ENCODE results near the gene CEP85.

CEP85 gene

DNA sequence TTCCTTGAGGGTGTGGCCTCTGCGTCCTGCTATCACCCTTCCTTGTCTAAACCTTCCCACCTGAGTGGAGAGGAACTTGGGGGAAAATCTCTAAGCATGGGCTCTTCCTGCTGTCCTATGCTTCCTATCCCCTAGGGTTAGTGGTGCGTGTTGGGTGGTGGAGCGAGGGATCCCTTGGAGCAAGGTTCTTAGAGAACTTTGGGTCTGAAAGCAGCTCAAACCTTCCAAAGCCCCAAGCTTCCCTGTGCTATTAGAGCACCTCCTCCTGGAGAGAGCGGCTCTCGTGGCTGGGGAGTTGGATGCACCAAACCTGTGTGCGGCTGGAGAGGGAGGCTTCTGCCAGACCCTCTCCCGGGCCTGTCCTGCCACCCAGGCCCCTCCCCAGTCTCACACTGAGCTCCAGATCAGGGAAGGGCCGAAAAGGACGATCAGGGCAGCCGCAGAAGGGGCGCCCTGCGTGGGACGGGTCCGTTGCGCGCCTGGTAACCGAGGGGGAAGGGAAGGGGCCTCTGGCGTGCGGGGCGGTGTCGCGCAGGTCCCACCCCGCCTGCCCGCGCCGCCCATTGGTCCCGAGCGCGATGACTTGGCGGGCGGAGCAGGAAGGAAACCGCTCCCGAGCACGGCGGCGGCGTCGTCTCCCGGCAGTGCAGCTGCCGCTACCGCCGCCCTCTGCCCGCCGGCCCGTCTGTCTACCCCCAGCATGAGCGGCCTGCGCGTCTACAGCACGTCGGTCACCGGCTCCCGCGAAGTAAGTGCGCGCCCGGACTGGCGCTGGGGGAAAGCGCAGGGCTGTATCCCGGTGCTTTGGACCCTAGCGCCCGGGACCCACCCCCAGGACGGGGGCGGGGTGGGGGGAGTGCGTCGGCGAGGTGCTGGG lies 45.7 kb downstream of the CEP85 start, which contains the start of gene SH3BGRL3:
Gene SH3BGRL3 (plus strand): TSS at position 631 of the 877 bp plus-strand sequence. CDS start 70 bp downstream, at position 701.
- DNase-seq, result peak; percentile 82

GRCh38 chr1:26280333-26281042 lies 46.5 kb downstream of the CEP85 start:
- peak; percentile 19 for DNase-seq

DNA sequence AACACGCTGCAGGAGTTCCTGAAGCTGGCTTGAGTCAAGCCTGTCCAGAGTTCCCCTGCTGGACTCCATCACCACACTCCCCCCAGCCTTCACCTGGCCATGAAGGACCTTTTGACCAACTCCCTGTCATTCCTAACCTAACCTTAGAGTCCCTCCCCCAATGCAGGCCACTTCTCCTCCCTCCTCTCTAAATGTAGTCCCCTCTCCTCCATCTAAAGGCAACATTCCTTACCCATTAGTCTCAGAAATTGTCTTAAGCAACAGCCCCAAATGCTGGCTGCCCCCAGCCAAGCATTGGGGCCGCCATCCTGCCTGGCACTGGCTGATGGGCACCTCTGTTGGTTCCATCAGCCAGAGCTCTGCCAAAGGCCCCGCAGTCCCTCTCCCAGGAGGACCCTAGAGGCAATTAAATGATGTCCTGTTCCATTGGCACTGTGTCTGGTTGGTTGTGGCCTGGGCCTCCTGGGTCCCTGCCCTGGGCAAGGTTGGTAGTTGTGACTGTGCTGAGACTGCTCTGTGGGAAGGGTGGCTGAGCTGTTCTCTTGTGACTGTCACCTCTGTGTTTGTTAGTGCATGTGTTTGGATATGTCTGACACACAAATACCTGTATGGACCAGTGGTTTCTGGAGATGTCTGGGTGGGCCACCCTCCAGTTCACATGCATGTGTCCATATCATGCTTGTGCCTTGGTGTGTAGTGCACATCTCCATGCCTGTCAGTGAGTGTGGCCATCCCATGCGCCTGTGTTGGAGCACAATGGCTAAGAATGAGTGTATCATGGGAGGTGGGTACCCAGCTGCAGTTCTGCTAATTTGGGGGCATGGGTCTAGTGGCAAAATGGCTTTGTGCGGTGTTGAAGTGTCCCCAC lies 47.3 kb downstream of the CEP85 start:
- DNase-seq, result no peak

DNA sequence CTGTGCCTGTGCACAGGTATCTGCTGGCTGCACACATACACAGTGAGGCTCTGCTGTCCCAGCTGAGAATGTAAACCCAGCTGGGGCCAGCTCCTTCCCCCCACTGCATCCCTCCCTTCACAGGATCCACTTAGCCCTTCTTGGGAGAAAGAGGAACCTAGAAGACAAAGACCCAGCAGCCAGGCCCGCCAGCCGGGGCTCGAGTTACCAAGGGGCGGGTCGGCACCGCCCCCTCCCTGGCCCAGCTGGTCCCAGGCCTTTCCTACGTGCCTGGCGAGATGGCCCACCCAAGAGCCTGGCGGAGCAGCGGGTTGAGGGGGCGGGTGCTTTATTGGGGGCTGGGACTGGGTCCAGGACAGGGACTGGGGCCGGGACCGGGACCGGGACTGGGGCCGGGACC lies 48.0 kb downstream of the CEP85 start:
- no peak for DNase-seq

DNA sequence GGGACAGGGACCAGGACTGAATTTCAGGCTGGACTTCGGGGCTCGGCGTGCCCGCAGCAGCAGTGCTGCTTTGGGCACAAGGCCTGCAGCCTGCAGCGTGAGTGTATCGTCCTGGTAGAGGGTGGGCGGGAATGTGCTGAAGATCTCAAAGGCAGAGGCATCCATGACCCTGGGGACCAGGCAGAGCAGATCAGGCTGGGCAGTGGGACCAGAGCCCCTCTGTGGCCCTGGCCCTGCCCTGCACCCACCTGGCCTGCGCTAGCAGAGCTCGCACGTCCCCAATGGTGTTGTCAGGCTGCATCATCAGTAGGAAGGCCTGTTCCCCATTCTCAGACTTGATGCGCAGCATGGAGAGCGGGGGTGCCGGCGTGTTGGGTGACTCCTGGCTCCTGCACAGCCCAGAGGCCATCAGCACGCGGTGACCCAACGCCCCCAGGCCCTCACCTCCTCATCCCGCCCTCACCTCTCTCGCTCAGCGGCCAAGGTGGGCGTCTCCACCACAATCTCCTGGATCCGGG lies 48.5 kb downstream of the CEP85 start:
- no peak for DNase-seq

GRCh38 chr1:26283279-26283853 lies 49.4 kb downstream of the CEP85 start:
- DNase-seq, result no peak

DNA sequence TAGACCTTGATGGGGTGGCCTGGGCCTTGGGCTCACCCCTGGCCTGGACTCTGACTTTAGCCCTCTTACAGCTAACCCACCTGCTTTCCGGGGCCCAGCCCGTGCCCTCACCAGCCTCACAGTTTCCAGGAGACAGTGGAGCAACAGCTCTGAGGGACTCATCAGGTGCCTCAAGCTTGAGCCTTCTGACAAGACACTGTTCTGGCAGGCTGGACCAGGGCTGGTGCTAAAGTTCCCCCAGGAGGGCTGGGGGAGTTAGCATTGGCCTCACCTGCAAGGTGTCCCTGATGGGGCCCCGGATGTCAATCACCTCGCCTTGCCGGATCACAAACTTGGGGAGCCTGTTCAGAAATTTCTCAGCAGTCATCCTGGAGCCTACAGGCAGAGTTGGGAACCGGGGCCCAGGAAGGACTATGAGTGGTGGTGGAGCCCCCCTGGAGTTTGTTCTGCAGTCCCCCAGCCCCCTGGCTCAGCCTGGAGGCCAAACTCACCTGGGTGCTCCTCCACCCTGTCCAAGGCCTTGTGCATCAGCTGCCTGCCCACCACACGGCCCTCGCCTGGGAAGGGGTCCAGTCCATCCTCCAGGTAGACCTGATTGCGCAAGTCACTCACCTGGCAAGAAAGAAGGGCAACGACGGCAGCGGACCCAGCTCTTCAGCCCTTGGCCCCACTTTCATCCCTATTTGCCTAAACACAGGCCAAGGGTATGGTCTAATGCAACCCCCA lies 50.0 kb downstream of the CEP85 start:
- DNase-seq, result no peak

DNA sequence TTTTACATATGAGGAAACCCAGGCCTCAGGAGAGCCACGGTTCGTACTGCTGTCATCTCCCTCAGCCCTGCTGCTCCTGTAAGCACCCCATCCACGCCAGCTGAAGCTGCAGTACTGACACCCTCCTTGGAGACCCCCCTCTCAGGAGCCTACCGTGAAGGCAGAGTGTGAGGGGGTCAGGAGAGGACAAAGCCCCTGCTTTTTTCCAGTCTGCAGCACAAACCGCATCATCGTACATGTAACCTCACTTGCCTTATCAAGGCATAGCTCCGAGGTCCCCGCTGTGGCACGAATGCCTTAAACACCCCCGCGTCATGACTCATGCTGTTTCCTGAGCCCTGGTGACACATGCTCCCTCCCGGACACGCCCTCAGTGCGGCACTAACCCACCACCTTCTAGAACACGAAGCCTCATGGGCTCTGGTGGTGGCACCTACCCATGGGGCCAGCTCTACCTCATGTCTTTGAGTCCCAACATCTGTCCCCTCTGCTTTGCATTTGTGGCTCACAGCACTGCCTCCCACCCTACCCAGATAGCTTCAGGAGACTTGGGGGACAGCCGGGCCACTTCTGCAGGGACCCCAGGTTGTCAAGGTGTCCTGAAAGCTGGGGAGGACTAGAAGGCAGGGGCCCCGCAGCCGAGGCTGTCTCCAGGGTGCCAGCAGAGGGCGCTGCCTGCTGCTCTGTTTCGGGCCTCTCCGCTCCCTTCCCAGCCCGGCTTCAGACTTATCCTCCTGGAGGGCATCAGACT lies 50.8 kb downstream of the CEP85 start:
- peak; percentile 98 for DNase-seq

DNA sequence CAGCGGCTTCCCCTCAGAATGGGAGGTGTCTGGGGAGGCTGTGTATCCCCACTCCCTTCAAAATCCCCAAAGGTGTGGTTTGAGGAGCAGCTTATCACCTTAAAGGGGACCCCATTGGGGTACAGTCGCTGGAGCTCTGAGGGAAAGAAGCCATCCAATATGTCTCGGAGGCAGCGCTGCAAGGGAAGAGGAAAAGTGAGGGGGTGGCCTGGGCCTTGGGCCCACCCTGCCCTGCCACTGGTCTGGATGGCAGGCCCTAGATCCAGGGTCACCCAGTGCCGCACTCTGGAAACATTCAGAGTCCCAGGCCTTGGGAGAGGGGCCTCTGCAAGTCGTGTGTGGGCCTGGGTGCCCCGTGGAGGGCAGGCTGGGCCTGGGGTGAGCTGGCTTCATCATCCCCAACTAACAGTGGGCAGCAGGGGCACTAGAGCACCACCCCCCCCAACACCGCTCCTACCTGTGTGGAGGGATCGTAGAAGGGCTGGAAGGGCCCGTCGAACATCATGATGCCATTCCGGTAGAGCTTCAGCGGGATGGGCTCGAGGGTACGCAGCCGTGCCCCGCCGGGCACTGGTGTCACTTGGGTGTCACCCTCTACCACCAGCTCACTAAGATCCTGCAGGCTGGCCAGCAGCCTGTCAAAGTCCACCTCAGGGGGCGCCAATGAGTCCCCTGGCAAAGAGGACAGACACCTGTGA lies 51.5 kb downstream of the CEP85 start:
- DNase-seq, result peak; percentile 30

DNA sequence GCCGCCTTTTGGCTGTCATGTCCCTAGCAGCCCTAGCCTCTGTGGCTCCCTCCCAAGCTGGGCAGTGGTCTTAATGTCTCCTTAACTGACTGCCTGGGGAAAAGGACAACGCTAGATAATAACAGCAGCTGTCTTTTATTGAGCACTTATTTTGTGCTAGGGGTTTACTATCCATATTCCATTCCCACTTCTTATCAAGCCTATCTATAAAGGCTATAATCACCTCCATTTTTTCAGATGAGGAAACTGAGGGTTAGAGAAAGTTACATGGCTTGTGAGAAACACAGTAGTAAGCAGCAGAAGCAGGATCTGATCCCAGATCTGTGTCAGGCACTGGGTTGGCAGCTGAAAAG lies 52.0 kb downstream of the CEP85 start:
- DNase-seq, result no peak

GRCh38 chr1:26287033-26287711 lies 53.2 kb downstream of the CEP85 start:
- peak; percentile 58 for DNase-seq

DNA sequence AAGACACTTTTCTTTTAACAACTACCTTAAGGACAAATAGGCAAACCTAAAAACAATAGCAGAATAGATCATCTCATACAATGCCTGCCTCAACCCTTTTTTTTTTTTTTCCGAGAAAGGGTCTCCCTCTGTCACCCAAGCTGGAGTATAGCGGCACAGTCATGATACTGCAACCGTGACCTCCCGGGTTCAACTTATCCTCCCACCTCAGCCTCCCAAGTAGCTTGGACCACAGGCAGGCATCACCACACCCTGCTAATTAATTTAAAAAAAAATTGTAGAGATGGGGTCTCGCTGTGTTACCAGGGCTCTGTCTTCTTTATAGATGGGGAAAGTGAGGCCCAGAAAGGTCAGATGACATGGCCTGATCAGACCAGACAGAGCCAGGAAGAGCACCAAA lies 53.8 kb downstream of the CEP85 start:
- no peak for DNase-seq

GRCh38 chr1:26288311-26288941 lies 54.4 kb downstream of the CEP85 start:
- DNase-seq, result peak; percentile 78

DNA sequence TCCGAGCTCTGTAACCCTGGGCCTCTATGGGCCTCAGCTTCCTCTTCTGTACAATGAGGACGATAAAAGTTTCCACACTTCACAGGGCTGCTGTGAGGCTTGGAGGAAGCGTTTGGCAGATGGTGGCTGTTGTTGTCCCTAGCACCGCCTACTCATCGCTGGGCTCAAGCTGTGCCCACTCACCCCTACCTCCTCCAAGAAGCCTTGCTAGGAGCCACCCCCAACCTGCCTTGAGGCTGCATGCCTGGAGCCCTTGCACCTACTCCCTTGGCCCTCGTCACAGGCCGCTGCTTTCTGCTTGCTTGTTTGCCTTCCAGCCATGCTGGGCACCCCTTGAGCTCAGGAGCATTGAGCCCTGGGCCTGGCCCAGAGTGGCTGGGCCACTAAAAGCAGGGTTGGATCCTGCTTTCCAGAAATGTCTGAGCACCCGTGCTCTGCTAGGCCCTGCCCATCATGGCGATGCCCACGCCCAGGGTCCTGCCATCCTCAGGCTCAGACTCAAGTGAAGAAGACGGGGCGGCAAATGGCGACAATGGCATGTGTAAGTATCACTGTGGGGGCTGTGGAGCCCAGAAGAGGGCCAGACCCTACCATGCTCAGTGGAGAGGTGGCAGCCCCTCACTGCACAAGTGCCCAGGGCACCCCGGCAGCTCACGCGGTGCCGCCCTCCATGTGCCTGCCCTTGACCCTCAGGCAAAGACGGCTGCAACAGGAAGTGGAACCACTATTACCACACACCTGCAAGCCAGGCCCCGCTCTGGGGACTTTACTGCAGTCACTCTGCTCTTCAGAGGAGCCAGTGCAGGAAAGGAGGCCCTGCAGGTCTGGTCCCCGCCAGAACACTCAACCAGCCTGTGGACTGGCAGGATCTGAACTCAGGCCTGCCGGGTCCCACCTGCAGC lies 55.4 kb downstream of the CEP85 start:
- peak; percentile 12 for DNase-seq

GRCh38 chr1:26290122-26290881 lies 56.3 kb downstream of the CEP85 start:
- no peak for DNase-seq

DNA sequence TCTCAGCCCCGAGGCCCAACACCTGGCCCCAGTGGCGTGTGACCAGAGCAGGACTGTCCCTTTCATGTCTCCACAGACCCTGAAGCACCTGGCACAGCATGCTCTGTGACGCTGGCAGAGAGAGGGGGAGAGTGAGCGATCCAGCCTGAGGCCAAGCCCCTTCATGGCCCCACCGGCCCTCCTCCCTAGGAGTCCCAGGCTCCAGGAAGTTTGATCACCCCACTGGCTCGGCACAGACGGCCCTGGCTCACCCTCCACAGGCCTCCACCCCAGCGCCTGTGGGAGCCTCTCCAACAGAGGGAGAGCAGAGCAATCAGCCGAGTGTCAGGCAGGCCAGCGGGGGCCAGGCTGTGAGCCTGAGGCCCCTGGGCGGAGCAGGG lies 56.9 kb downstream of the CEP85 start:
- no peak for DNase-seq

- no peak for DNase-seq
Measured at GRCh38 chr1:26291433-26291832, 57.4 kb downstream of the CEP85 start.

- DNase-seq, result no peak
Measured at GRCh38 chr1:26291939-26292338, 57.9 kb downstream of the CEP85 start.
